Small intestine (tissue), 7 donors: Measurements from ENCODE around the gene KLHL25. TPM values are rescaled to one million over a fixed set of nuclear protein-coding genes. Genes with fewer than 3 reads are reported as not detected.
"Not testable (repeated sequence)": the region's sequence is repeated elsewhere in the genome, so short reads cannot be mapped to it uniquely, and the experiment has no call there.

ENCODE experiments used
- DNase-seq, 2 donors: peaks; one replicate each; pipeline versions ENCODE4 v3.0.0 to v3.0.0-alpha.2; 2013
- FAIRE-seq: peaks from 2 replicates; lab custom pipeline; 2012; peaks lifted over from hg19 to GRCh38; lab: Jason Lieb, UNC
- H3K27ac ChIP-seq, 3 donors: one replicate each; pipeline ENCODE4 v1.5.1; 2013; ENCODE audit warnings: low read length in 2 of 3, mild to moderate bottlenecking in 2 of 3, control low read depth in 1 of 3, inconsistent platforms in 1 of 3, low read depth in 1 of 3, moderate library complexity in 1 of 3
- H3K27me3 ChIP-seq, 3 donors: one replicate each; pipeline ENCODE4 v1.6.1; 2013; ENCODE audit warnings: low read length in 3 of 3, inconsistent platforms in 1 of 3; ENCODE audit not compliant: control insufficient read depth in 3 of 3, insufficient read depth in 3 of 3
- H3K36me3 ChIP-seq, 3 donors: one replicate each; pipeline ENCODE4 v1.6.1; 2013; ENCODE audit warnings: low read length in 3 of 3, inconsistent platforms in 1 of 3, low read depth in 1 of 3, mild to moderate bottlenecking in 1 of 3, moderate library complexity in 1 of 3; ENCODE audit not compliant: control insufficient read depth in 3 of 3, insufficient read depth in 2 of 3
- H3K4me1 ChIP-seq, 3 donors: one replicate each; pipeline ENCODE4 v1.6.1; 2013; ENCODE audit warnings: low read length in 2 of 3, inconsistent platforms in 1 of 3, low read depth in 1 of 3, mild to moderate bottlenecking in 1 of 3, moderate library complexity in 1 of 3; ENCODE audit not compliant: control insufficient read depth in 3 of 3, insufficient read depth in 2 of 3
- H3K4me3 ChIP-seq, 3 donors: one replicate each; pipeline ENCODE4 v1.5.1; 2013; ENCODE audit warnings: low read length in 3 of 3, control low read depth in 1 of 3, inconsistent platforms in 1 of 3, low read depth in 1 of 3, mild to moderate bottlenecking in 1 of 3, moderate library complexity in 1 of 3
- H3K9me3 ChIP-seq, 2 donors: one replicate each; pipeline ENCODE4 v1.6.1; 2013; ENCODE audit warnings: low read depth in 1 of 2, low read length in 1 of 2; ENCODE audit not compliant: control insufficient read depth in 2 of 2, insufficient read depth in 1 of 2
- WGBS, 3 donors: extraction: QIAGEN DNeasy Blood & Tissue Kit; methylation state at CpG; one replicate each; pipeline ENCODE4 v1.1.7; 2013; 5-methylcytosine and 5-hydroxymethylcytosine counted together
- polyA plus RNA-seq, 4 donors: library from polyadenylated mRNA; stranded (reverse) in 3 of 4; unstranded in 1 of 4; fragments of 200-250 nt in 3 of 4; fragments of 120-200 nt in 1 of 4; gene quantifications; one replicate each; pipeline versions ENCODE4 v1.2.1 to v1.2.3, GENCODE V29; 2013
- donor health status: healthy with polysubstance abuse.
- donor health status: control.
- donor health status: control.
- donor health status: Bipolar disorder and iron deficiency.
- donor health status: healthy.

The KLHL25 gene
- polyA plus RNA-seq, 4 donors: 4.2 to 9.5 (median 7.9) TPM

DNA sequence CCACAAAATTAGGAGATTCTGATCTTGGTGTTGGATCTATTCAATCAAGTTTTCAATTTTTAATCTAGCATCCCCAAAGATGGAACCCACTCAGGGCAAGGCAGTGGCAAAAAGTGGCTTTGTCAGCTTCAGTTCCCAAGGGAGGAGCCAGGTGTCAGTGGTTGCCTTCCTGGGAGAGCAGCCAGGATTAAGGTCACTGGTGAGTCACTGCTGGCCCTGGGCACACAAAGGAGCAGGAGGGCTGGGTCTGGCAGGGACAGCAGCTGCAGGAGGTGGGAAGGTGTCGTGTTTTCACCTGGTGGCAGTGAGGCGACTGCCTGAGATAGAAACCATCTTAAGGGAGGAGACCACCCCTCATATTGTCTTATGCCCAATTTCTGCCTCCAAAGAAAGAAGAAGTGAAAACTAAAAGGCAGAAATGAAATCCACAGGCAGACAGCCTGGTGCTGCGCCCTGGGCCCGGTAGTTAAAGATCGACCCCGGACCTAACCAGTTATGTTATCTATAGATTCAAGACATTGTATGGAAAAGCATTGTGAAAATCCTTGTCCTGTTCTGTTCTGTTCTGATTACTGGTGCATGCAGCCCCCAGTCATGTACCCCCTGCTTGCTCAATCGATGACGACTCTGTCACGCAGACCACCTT lies 5.9 kb upstream of the KLHL25 start:
- Histone ChIP-seq H3K4me3 (no peak overlapping the region), H3K9me3 (no peaks in the 10 kb centered on the region), H3K4me1 (peaks cover 0 to 5% (median 0%) of the 10 kb centered on the region in 3 donors), H3K27ac (no peak overlapping the region), H3K27me3 (no peaks in the 10 kb centered on the region), H3K36me3 (no peaks in the 10 kb centered on the region)
- FAIRE-seq (no peak), DNase-seq (peak; percentile 67 to 93)
- 45 to 74% (median 50%) methylated on average over 9 of the region's 9 CpGs for WGBS, 3 donors

DNA sequence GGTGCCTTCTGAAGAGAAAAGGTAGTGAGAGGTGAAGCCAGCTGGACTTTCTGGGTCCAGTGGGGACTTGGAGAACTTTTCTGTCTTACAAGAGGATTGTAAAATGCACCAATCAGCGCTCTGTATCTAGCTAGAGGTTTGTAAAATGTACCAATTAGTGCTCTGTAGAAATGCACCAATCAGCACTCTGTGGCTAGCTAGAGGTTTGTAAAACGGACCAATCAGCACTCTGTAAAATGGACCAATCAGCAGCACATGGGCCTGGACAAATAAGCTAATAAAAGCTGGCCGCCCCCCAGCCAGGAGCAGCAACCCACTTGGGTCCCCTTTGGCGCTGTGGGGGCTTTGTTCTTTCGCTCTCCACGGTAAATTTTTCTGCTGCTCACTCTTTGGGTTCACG lies 1.6 kb upstream of the KLHL25 start:
- H3K27me3 ChIP-seq, FAIRE-seq, H3K9me3 ChIP-seq, H3K4me3 ChIP-seq, H3K36me3 ChIP-seq, DNase-seq: not testable (repeated sequence)
- 79 to 89% (median 83%) methylated on average over 7 of the region's 7 CpGs for WGBS, 3 donors
- H3K4me1 ChIP-seq: peaks cover 6 to 14% (median 7%) of the 10 kb centered on the region in 3 donors
- H3K27ac ChIP-seq: peak overlapping the region in 1 of 3 donors; percentile 68

DNA sequence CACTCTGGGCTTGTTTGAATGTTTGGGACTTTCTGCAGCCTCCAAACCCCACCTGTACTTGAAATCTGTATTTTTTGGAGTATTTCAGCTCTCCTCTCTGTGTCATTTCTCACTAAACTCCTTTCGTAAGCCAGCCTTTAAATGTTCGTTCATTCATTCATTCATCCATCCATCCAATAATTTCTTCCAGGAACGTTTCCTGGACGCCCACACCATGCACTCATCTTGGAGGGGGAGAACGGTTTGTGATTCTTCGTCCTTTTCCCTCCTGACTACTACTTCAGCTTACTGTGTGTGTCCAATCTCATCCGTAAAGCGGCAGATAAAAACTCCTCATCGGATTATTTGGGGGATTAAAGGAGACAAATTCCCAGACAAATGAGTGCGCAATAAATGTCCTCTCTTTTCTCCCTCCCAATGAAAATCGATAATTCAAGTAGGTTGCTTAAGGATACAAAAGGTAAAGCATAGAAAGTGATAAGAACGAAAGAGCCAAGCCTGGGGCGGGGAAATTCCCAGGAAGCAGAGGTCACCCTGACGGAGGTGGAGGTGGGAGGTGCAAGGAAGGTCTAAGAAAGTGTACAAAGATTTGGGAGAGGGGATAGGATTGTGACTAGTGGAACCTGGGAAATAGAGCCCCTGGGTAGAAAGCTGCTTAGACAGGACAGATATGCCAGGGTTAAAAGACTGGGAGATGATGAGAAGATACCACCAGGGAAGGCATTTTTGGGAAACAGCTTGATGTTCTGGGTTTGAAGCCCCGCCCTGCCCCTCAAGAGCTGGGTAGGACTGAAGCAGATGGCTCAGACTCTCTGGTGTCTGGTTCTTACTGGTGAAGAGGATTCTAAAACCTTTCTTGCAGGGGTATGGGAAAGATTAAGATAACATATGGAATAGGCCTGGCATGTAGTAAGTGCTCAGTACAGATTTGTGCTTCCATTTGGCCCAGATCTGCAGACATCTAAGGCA lies 896 bp upstream of the KLHL25 start:
- FAIRE-seq (no peak), DNase-seq (peak; percentile 74 to 92)
- H3K36me3 ChIP-seq: no peaks in the 10 kb centered on the region
- H3K4me3 ChIP-seq: peak overlapping the region in 2 of 3 donors; percentile 43 to 53
- no peaks in the 10 kb centered on the region for H3K27me3 ChIP-seq
- H3K9me3 ChIP-seq: no peaks in the 10 kb centered on the region
- WGBS, 3 donors: 14 to 40% (median 20%) methylated on average over 15 of the region's 15 CpGs
- H3K27ac ChIP-seq: peak overlapping the region; percentile 51 to 85 (median 68)
- peaks cover 6 to 14% (median 7%) of the 10 kb centered on the region in 3 donors for H3K4me1 ChIP-seq

DNA sequence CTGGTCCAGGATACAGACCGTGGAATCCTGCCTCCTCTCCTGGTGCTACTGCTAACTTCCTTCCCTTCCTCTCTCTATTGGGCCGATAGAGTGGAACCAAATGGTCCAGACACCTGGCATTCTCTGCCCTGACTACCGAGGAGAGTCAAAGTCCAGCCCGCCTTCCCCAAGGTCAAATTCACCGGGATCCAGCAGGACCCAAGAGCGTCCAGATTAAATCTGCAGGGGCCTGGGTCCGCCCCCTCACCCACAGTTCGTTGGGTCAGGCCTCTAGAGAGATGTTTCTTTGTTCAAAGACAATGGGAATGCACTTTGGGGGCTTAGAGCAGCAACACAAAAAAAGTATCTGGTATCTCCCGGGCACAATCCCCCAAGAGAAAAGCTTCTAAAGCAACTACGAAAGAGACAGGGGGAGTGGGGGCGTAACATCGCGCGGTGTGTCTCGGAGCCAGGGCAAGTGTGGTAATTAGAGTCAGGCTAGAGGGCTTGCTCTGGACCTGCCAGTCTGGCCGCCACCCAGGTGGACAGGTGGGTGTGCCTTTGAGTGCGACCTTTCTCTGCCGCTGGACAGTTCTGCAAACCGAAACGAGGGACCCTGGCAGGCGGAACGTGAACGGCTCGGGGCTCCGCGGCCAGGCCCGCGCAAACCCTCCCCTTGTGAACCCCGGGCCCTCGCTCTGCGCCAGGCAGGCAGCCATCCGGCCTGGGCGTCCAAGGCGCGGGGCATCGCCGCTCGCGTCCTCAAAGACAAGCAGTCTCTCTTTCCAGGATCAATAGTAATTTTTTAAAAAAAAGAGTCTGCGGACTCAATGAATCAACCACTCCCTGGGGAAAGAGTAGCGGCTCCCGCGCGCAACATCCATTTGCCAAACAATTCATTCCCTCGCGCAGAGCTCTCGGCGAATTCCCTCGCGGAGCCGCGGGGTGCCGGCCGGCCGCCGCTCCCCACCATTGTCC lies 806 bp downstream of the KLHL25 start:
- no peaks in the 10 kb centered on the region for H3K36me3 ChIP-seq
- peaks cover 6 to 14% (median 10%) of the 10 kb centered on the region in 3 donors for H3K4me1 ChIP-seq
- no peaks in the 10 kb centered on the region for H3K27me3 ChIP-seq
- H3K9me3 ChIP-seq: no peaks in the 10 kb centered on the region
- peak; percentile 60 to 66 for DNase-seq
- WGBS, 3 donors: 1 to 3% (median 2%) methylated on average over 56 of the region's 56 CpGs
- no peak for FAIRE-seq
- H3K4me3 ChIP-seq: peak overlapping the region; percentile 53 to 96 (median 90)
- H3K27ac ChIP-seq: peak overlapping the region in 2 of 3 donors; percentile 87 to 91

DNA sequence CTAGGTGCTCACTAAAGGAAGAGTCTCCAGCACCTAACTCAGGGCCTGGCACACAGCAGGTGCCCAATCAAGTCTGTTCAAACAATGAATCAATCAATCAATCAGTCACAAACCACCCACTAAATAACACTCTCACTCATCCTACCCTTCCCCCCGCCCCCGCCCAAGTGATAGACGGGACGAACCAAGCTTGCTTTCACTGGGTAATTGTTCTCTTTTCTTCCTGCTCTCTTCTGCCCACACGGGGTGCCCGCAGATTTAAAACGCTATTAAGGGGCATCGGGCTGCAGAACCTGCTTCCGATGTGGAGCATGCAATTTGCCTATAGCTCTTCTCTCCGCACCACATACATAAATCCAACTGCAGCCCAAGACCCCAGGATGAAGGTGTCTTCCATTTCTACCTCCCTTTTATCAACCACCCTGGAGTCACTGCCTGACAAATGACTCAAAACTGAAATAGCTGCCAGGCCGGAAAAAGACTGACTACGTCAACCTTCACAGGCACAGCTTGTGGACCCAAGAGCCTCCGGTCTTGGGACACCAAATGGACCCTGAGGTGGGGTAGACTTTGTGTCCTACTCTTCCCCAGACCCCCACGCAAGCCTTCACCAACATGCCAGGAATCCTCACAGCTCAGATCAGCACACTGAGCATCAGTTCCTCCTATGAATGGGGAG lies 1.7 kb downstream of the KLHL25 start:
- H3K4me1 ChIP-seq: peaks cover 6 to 14% (median 10%) of the 10 kb centered on the region in 3 donors
- DNase-seq (peak in 1 of 2 donors; percentile 49), FAIRE-seq (no peak)
- no peaks in the 10 kb centered on the region for H3K27me3 ChIP-seq
- no peaks in the 10 kb centered on the region for H3K9me3 ChIP-seq
- H3K27ac ChIP-seq: peak overlapping the region in 2 of 3 donors; percentile 24 to 45
- whole genome bisulfite sequencing, 3 donors: 26 to 54% (median 41%) methylated on average over 14 of the region's 14 CpGs
- H3K36me3 ChIP-seq: no peaks in the 10 kb centered on the region
- peak overlapping the region in 2 of 3 donors; percentile 53 to 96 for H3K4me3 ChIP-seq

DNA sequence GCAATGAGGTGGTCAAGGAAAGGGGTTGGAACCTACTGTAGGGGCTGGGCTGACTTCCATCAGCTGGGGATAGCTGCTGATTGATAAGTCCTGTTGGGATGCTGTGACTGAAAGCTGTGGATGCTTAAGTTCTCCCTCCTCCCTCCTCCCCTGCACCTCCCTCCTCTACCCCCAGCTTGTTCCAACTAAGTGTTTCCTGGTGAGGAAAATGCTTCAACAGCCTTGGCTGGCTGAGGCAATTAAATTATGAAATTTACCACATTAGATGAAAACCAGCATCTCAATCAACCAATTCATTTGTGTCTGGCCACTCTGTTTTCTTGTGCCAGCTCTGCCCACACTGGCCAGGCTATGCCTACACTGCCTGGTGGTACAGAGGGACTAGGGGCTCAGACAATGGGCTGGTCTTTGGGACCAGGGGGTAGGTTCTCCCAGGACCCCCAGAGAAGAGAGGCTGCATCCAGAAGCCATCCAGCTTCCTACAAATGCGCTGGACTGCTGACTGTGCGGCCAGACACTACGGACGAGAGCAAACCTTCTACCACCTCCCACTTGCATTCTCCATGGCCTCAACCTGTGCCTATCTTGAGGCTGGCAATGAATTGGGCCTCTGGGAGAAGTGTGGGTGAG lies 2.5 kb downstream of the KLHL25 start:
- H3K4me1 ChIP-seq: peaks cover 6 to 14% (median 10%) of the 10 kb centered on the region in 3 donors
- no peak overlapping the region for H3K27ac ChIP-seq
- WGBS, 3 donors: 95 to 97% (median 97%) methylated on average over 4 of the region's 4 CpGs

DNA sequence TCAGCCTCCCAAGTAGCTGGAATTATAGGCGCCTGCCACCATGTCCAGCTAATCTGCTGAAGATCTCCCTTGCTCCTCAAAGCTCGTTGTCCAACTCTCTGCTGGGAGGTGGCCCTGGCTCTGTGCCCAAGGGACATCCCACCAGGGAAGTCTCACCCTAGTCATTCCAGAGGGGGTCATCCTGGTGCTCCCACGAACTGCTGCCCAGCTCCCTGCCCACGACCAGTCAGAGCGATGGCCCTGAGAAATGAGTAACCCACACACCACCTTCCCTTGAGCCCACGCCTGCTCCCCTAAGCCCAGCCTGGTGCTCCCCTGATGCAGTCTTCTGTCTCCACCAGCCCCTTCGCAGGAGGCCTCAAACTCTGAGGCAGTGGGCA lies 5.2 kb downstream of the KLHL25 start:
- no peaks in the 10 kb centered on the region for H3K9me3 ChIP-seq
- H3K27ac ChIP-seq: no peak overlapping the region
- H3K36me3 ChIP-seq: no peaks in the 10 kb centered on the region
- no peak for DNase-seq
- no peak for FAIRE-seq
- 70 to 82% (median 74%) methylated on average over 7 of the region's 7 CpGs for WGBS, 3 donors
- no peak overlapping the region for H3K4me3 ChIP-seq
- H3K27me3 ChIP-seq: no peaks in the 10 kb centered on the region
- peaks cover 16 to 25% (median 19%) of the 10 kb centered on the region in 3 donors for H3K4me1 ChIP-seq

More for the DNA sequence above, 2.5 kb downstream of the KLHL25 start:
- Histone ChIP-seq H3K9me3 (no peaks in the 10 kb centered on the region), H3K4me3 (no peak overlapping the region), H3K36me3 (no peaks in the 10 kb centered on the region), H3K27me3 (no peaks in the 10 kb centered on the region)
- DNase-seq (no peak), FAIRE-seq (no peak)
